Measurements from ENCODE around the gene SLIRP.
"Not testable (repeated sequence)": the region's sequence is repeated elsewhere in the genome, so short reads cannot be mapped to it uniquely, and the experiment has no call there.

Gene SLIRP

DNA sequence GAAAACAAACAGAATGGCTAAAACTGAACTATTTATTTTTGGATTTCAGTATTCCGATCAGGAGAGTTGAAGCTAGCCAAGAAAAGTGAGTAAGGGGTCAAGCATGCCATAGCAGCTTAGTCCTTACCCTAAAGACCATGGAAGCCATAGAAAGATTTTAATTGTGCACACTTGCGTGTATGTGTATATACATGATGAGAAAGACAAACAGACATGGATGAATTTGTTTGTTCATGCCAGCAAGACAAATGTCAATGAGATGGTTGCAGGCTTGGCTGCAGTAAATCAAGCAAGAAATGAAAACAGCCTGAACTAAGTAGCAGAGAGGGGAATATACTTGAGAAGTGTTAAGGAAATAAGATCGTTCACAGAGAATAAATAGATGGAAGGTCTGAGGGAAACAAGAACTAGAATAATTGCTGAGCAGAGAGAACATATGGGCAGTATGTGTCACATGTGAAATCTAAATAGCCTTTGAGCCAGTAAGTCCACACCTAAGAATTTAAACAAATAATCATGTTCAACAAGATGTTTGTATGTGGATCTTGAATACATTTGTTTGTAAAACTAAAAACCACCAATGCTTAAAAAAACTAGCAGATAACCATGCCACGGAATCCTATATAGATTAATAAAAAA lies 38.3 kb downstream of the SLIRP start:
- no peak for DNase-seq

DNA sequence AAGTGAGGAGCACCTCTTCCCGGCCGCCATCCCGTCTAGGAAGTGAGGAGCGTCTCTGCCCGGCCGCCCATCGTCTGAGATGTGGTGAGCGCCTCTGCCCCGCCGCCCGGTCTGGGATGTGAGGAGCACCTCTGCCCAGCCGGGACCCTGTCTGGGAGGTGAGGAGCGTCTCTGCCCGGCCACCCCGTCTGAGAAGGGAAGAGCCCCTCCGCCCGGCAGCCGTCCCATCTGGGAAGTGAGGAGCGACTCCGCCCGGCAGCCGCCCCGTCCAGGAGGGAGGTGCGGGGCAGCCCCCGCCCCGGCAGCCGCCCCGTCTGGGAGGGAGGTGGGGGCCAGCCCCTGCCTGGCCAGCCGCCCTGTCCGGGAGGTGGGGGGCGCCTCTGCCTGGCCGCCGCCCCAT lies 39.5 kb downstream of the SLIRP start:
- DNase-seq = not testable (repeated sequence)

DNA sequence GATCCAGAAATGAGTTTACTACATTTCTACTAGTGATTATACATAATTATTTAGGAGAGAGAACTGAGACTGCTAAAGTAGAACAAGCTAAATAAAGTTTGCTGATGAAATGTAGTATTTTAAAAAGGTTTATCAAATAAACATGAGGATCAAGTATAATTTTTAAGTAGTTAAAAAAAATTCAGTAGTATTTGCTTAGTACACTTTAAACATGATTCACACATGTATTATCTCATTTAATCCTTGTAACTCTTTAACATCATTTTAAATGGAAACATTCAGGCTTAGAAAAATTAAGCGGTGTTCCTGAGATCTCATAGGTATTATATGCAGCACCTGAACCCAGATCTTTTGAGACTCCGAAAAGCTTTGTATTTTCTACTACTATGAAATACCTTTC lies 44.4 kb downstream of the SLIRP start:
- DNase-seq = no peak

DNA sequence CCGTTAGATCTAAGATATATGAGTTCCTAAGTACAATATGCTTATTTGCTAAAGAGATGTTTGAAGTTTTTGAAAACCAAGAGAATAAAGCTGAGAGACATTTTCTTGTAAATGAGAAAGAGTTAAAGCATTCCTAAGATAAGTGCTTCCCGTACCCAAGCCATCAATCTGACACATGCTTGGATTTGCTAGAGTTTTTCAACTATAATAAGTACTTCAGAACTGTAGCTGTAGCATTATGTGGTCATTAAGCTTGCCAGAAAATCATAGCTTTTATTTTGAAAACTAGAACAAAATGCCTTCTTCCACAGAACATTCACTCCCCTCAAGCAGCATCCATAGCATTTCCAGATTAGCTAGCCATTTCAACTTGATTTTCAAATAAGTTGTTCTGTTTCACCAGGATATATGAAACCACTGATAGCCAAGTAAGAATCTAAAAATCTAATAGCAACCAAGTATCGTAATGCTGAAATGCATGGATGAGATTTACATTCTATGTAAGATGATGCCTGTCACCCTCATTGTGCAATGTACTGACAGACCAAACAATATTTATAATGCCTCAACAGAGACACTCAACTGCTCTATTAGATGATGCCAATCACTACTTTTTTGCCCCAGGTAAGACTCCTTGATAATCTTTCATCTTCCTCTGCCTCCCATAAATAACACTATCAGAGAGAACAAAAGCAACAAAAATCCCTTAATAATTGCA lies 45.1 kb downstream of the SLIRP start:
- no peak for DNase-seq

DNA sequence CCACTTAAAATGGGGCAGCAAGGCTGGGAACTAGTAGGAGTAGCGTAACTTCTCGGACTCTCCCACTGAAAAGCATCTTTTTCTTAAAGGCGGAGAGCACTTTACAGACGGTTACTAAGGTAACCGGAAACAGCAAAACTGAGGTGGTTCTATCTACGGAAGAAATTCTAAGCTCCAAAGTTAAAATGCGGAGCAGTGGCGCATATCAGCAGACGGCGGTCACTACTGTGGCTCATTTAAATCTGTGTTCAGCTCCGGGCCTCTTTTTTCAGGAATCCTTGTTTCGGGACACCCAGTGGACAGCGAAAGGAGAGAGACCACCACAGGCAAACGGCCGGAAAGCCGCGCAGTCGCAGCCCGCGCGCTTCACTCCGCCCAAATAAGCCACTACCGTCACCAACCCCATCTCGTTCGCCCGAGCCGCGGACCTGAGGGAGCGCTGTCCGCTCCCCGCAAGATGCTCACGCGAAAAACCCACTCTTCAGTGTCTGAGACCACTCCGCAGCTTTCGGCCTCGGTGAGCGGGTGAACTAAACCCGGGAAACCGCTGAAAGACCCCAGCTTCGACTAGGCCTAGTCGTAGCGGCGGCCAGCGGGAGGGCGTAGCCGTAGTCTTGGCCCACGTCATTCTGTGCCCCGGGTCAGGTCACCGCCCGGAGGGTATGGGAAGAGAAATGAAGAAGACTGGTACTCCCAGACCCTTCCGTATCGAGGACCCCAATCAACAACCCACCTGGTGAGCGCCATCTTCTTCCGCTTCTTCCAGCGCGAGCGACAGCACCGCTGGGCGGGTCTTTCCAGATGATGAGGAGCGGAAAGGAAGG lies 52.7 kb downstream of the SLIRP start, which contains the start of gene SNW1:
SNW1 (minus strand) TSS at position 776 of the 824 bp plus-strand sequence; CDS start at position 747, 29 bp downstream.
- DNase-seq = peak; percentile 95

DNA sequence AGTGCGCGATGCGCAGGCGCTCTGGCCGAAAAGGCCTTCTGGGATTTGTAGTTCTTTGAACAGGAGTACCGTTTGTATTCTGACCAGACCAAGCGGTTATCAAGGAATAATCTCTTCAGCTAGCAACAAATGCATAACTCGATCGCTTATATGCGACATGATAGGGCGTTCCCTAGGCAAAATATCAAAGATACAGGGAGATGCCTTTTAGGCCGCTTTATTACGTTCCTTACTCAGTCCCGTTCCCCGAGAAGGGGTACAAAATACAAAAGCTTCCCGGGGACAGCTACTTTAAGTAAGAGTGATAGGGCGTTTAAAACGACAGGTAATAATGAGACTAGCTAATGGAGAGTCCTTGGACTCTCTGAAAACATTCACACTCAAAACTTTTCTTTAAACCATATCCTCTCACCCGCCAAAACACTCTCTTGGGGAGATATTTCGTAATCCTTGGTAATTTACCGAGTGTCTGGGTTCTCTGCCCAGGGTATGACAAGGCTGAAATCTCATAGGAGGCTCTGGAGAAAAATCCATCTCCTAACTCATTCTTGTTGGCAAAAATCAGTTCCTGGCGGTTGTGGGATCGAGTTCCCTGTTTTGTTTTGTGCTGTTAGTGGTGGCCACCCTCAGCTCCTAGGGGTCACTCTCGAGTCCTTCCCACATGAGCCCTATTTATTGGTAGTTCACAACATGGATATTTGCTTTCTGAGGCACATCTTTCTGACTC lies 53.5 kb downstream of the SLIRP start:
- no peak for DNase-seq

DNA sequence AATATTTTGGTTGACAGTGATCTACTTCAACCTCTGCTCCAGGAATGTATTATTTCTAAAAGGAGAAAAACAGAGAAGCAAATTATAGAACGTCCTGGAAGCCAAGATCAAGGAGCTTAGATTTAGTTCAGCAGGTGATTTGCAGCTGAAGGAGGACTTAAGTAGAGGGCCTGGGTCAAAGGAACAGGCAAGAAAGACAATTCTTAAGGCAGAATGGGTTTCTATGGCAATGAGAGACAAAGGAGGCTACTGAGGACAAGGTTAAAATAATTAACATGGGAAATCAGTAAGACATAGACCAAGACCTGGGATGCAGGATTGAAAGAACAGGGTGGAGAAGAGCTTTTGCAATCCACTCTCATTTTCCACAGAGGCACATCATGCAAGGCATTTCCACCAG lies 55.4 kb downstream of the SLIRP start:
- DNase-seq = no peak

DNA sequence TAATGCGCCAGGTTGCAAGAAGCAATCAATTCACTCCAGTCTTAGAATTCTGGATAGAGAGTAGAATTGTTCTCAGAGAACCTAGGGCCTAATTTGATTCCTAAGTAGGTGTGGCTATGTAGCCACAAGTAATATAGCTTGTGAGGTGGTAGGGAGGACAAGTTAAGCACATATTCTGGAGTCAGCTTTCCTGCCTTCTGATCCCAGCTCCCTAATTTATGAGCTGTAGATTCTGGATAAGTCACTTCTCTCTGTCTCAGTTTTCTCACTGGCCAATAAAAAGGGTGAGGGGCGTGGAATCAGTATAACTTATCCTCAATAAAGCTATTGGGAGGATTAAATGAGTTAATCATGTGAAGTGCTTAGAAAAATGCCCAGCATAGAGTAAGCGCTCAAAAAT lies 56.1 kb downstream of the SLIRP start:
- DNase-seq = no peak

Measured in CD4-positive, alpha-beta T cell treated with Interleukin-15 for 1 hour (primary cell).